Left ventricle myocardium inferior (tissue), 1 donor: Measurements from ENCODE around the gene GIMAP1. TPM values are rescaled to one million over a fixed set of nuclear protein-coding genes. Genes with fewer than 3 reads are reported as not detected.
A peak's percentile ranks its signal among the peaks of the same experiment; 100 is the strongest.

Source experiments
- DNase-seq: peaks from one replicate; pipeline ENCODE4 v3.0.0-alpha.2; 2020
- H3K27ac ChIP-seq: fragments of 200-600 bp; replicated peaks from 2 replicates; pipeline ENCODE4 v1.8.0; 2021
- H3K27me3 ChIP-seq: fragments of 200-600 bp; 2 replicates; pipeline ENCODE4 v1.8.0; 2021; ENCODE audit warnings: low read depth
- H3K36me3 ChIP-seq: fragments of 200-600 bp; 2 replicates; pipeline ENCODE4 v1.8.0; 2021
- H3K4me1 ChIP-seq: fragments of 200-600 bp; 2 replicates; pipeline ENCODE4 v1.8.0; 2021
- H3K4me3 ChIP-seq: fragments of 200-600 bp; 2 replicates; pipeline ENCODE4 v1.8.0; 2021; ENCODE audit warnings: mild to moderate bottlenecking, moderate library complexity
- H3K9me3 ChIP-seq: fragments of 200-600 bp; replicated peaks from 2 replicates; pipeline ENCODE4 v1.8.0; 2021
- intact Hi-C: fragments of 100-400 bp; cut with micrococcal nuclease; formaldehyde crosslinking; loops from one replicate; pipeline ENCODE4 v1.11.0; 2022
- total RNA-seq: library from RNA; stranded (reverse); fragmentation: NEBNext Ultra II Directional; extraction: Animal tissue kit (Norgen Biotek cat#: 25700); gene quantifications from one replicate; pipeline ENCODE4 v1.2.1, GENCODE V29; 2021
- TF ChIP-seq, protein P1 (sequence below): fragments of 200-600 bp; IDR thresholded peaks from 2 replicates; pipeline ENCODE4 v1.8.0; 2021; ENCODE audit warnings: antibody characterized with exemption, mild to moderate bottlenecking, borderline replicate concordance
- donor health status: DM: no; HTN: yes; CAD: no; lungs with severe emphysema.

The GIMAP1 gene
- total RNA-seq, 1 donor from 2014 or later: 5.9 TPM

DNA sequence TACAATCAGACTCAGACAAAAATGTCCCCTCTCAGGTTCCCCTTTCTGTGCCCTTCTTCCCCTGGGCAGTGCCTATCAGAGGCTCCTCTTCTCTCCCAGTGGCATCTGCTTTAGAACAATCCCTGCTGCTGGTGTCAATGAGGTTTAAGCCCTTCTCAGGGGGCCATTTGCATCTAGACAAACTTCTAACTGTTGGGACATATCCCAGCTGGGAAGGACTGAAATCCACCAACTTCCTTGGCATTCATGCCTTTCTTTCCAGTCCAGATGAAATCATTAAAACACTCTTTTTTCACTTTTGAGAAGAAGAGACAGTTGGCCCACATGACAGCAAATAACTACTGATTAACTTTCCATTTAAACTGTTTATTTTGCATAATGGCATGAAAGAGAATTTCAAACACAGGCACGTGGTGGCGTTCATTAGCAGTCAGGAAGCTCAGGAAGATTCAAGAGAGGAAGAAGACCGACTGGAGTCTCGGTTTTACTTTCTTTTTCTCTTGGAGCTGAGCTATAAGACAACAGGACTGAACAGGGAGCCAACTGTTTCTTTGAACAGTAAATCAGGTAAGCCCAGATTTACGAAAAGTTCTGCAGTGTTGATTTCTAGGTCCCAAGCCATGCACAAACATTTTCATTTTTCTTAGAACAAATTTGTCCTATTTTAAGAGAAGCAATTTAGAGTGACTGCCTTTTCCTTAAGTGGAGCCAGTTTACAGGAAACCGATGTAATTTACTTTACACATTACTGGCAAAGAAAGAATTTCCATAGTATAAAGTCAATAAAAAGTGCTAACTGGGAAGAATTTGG lies 31.0 kb upstream of the GIMAP1 start, which contains the start of gene GIMAP2:
Gene GIMAP2 (plus strand): TSS at position 488 of the 811 bp plus-strand sequence. CDS start 1,354 bp downstream, outside the sequence.
- Histone ChIP-seq H3K4me3 (peak within 1 kb of the TSS; percentile 65), H3K27me3 (no peaks in the 10 kb centered on the region), H3K27ac (peak within 1 kb of the TSS; percentile 83), H3K9me3 (peaks cover 3% of the 10 kb centered on the region), H3K36me3 (peaks cover 15% of the 10 kb centered on the region), H3K4me1 (peaks cover 33% of the 10 kb centered on the region)
- intact Hi-C loops: no loop called here
- TF ChIP-seq, protein P1, sequence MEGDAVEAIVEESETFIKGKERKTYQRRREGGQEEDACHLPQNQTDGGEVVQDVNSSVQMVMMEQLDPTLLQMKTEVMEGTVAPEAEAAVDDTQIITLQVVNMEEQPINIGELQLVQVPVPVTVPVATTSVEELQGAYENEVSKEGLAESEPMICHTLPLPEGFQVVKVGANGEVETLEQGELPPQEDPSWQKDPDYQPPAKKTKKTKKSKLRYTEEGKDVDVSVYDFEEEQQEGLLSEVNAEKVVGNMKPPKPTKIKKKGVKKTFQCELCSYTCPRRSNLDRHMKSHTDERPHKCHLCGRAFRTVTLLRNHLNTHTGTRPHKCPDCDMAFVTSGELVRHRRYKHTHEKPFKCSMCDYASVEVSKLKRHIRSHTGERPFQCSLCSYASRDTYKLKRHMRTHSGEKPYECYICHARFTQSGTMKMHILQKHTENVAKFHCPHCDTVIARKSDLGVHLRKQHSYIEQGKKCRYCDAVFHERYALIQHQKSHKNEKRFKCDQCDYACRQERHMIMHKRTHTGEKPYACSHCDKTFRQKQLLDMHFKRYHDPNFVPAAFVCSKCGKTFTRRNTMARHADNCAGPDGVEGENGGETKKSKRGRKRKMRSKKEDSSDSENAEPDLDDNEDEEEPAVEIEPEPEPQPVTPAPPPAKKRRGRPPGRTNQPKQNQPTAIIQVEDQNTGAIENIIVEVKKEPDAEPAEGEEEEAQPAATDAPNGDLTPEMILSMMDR: no peak
- DNase-seq: no peak

DNA sequence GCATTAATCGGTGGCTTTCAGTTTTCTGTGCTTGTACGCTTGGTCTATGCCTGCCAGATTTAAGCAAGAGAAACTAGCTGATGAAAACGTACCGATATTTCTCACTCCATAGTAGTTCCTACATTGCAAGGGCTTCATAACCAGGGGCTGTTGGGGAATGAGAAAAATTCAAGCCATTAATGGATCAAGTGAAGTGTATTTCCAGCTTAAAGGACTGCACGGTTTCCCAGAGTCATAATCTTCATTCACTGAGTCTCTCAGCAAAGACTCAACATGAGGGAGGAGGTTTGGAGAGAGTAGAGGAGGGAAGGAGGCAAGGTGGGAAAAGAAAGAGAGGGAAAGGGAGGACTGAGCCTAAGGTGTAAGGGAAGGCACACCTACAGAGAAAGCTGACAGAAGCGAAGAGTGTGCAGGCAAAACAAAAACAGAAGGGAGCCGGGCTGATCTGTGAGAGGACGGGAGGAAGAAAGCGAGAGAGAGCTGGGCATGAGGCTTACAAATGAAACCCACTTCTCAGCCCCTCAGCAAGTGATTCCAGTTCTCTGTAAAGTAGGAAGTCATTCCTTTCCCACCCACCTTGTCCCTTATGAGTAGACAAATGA lies 30.3 kb upstream of the GIMAP1 start:
- Histone ChIP-seq H3K27me3 (no peaks in the 10 kb centered on the region), H3K27ac (peak overlapping the region; percentile 83), H3K36me3 (peaks cover 22% of the 10 kb centered on the region), H3K4me3 (peak overlapping the region; percentile 65), H3K4me1 (peaks cover 33% of the 10 kb centered on the region), H3K9me3 (peaks cover 3% of the 10 kb centered on the region)
- DNase-seq: no peak
- TF ChIP-seq, protein P1: no peak
- intact Hi-C loops: no loop called here

DNA sequence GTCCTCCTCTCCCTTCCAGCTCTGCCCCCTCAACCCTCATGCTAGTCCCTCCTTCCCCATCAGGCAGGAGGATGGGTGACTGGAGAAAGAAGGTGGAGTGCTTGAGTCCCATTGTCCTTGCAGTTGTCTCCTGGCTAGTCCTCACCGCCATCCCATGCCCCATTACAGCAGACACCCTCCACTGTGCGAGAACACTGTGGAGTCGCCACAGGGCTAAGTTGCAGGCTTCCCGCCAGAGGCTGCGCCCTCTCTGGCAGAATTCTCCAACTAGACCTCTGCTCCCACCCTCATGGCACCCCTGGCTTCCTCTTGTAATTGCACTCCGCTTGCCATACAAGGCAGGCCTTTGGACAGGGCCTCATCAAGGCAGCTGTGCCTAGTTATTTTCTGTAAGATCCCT lies 27.8 kb upstream of the GIMAP1 start:
- H3K4me3 ChIP-seq: no peak overlapping the region
- H3K9me3 ChIP-seq: no peaks in the 10 kb centered on the region
- H3K27ac ChIP-seq: peak overlapping the region; percentile 33
- TF ChIP-seq, protein P1: no peak
- H3K4me1 ChIP-seq: peaks cover 33% of the 10 kb centered on the region
- intact Hi-C loops: no loop called here
- no peaks in the 10 kb centered on the region for H3K27me3 ChIP-seq
- H3K36me3 ChIP-seq: peaks cover 46% of the 10 kb centered on the region
- no peak for DNase-seq

DNA sequence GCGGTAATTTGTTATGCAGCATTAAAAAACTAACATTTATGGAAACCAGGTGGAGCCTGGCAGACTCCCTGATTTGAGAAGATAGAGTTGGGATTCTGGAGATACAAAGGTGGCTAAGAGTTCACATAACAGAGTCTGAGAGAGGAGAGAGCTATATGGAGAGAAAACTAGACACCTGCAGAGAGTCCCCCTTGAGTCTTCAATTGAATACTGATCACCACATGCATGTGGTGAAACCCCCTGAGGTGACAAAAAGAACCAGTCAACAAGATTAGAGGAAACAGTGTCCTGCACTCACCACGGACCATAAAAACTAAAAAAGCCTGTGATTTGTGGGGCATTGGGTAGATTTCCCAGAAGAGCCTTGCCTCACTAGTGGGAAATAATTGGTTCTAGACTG lies 20.8 kb upstream of the GIMAP1 start:
- intact Hi-C loops: no loop called here
- Histone ChIP-seq H3K9me3 (peaks cover 63% of the 10 kb centered on the region), H3K4me3 (no peak overlapping the region), H3K27me3 (no peaks in the 10 kb centered on the region), H3K27ac (no peak overlapping the region), H3K36me3 (peaks cover 31% of the 10 kb centered on the region), H3K4me1 (no peaks in the 10 kb centered on the region)
- TF ChIP-seq, protein P1: no peak
- DNase-seq: no peak

DNA sequence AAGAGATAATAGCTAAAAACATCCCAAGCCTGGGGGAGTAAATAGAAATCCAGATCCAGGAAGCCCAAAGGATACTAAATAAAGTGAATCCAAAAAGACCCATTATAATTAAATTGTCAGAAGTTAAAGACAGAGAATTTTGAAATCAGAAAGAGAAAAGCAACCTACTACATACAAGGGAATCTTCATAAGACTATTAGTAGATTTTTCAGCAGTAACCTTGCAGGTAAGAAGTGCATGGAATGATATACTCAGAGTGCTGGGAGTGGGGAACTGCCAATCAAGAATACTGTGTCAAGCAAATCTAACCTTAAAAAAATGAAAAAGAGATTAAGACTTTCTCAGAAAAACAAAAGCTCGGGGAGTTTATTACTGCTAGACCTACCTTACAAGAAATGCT lies 13.2 kb upstream of the GIMAP1 start:
- Histone ChIP-seq H3K4me3 (no peak overlapping the region), H3K4me1 (no peaks in the 10 kb centered on the region), H3K27me3 (no peaks in the 10 kb centered on the region), H3K9me3 (peaks cover 92% of the 10 kb centered on the region), H3K27ac (no peak overlapping the region), H3K36me3 (no peaks in the 10 kb centered on the region)
- no peak for DNase-seq
- TF ChIP-seq, protein P1: no peak
- intact Hi-C loops: no loop called here
